CD14-positive monocyte (primary cell): ENCODE measurements around the gene MRPL21. TPM values are rescaled to one million over a fixed set of nuclear protein-coding genes. Genes with fewer than 3 reads are reported as not detected.

ENCODE experiments used
- DNase-seq, 3 donors: peaks; one replicate each; pipeline ENCODE4 v3.0.0-alpha.2; 2011 to 2022
- H2AFZ ChIP-seq: 2 replicates; pipeline ENCODE4 v1.6.0; 2012; ENCODE audit warnings: mild to moderate bottlenecking, low read depth, low read length, inconsistent platforms; ENCODE audit not compliant: insufficient read depth, poor library complexity, severe bottlenecking
- H3K27ac ChIP-seq, 2 donors: 1 replicate in 1 of 2; 2 replicates in 1 of 2; pipeline ENCODE4 v1.5.1; 2012 to 2013; ENCODE audit warnings: low read length in 2 of 2, control low read depth in 1 of 2, inconsistent platforms in 1 of 2, low read depth in 1 of 2, mild to moderate bottlenecking in 1 of 2
- H3K27me3 ChIP-seq, 2 donors: one replicate each; pipeline versions ENCODE4 v1.6.0 to v1.6.1; 2011 to 2013; ENCODE audit warnings: low read length in 2 of 2; ENCODE audit not compliant: control insufficient read depth in 2 of 2, insufficient read depth in 2 of 2
- H3K36me3 ChIP-seq, 2 donors: replicated peaks in 1 of 2; 1 replicate in 1 of 2; 2 replicates in 1 of 2; pipeline versions ENCODE4 v1.5.1 to v1.6.1; 2012 to 2013; ENCODE audit warnings: low read length in 2 of 2, control low read depth in 1 of 2, inconsistent platforms in 1 of 2, mild to moderate bottlenecking in 1 of 2; ENCODE audit not compliant: insufficient read depth in 2 of 2, control insufficient read depth in 1 of 2
- H3K4me1 ChIP-seq, 2 donors: 1 replicate in 1 of 2; 2 replicates in 1 of 2; pipeline versions ENCODE4 v1.5.1 to v1.6.1; 2012 to 2013; ENCODE audit warnings: low read length in 2 of 2, control low read depth in 1 of 2, inconsistent platforms in 1 of 2, mild to moderate bottlenecking in 1 of 2, moderate library complexity in 1 of 2; ENCODE audit not compliant: insufficient read depth in 2 of 2, control insufficient read depth in 1 of 2
- H3K4me2 ChIP-seq: replicated peaks from 2 replicates; pipeline ENCODE3; 2012; ENCODE audit warnings: low read length, moderate library complexity, mild to moderate bottlenecking; ENCODE audit not compliant: poor library complexity, severe bottlenecking; ENCODE audit errors: extremely low read depth
- H3K4me3 ChIP-seq, 3 experiments: fragments of 200-600 bp in 1 of 3; sonication (generic) in 1 of 3; replicated peaks in 1 of 3; 1 replicate in 2 of 3; 2 replicates in 1 of 3; pipeline ENCODE4 v1.5.1; 2011 to 2013; ENCODE audit warnings: low read length in 3 of 3, mild to moderate bottlenecking in 3 of 3, control low read depth in 2 of 3, low read depth in 2 of 3, inconsistent platforms in 1 of 3, moderate library complexity in 1 of 3
- H3K79me2 ChIP-seq: 2 replicates; pipeline ENCODE4 v1.6.0; 2012; ENCODE audit warnings: mild to moderate bottlenecking, control low read depth, inconsistent platforms, low read length, moderate library complexity; ENCODE audit not compliant: insufficient read depth
- H3K9ac ChIP-seq: 2 replicates; pipeline ENCODE4 v1.6.0; 2017; ENCODE audit warnings: low read length, mild to moderate bottlenecking; ENCODE audit not compliant: insufficient read depth, poor library complexity, severe bottlenecking
- H3K9me3 ChIP-seq, 2 donors: replicated peaks in 1 of 2; 1 replicate in 1 of 2; 2 replicates in 1 of 2; pipeline versions ENCODE4 v1.5.1 to v1.6.1; 2012 to 2013; ENCODE audit warnings: low read length in 2 of 2, control low read depth in 1 of 2; ENCODE audit not compliant: control insufficient read depth in 1 of 2, insufficient read depth in 1 of 2
- H4K20me1 ChIP-seq: 2 replicates; pipeline ENCODE4 v1.6.0; 2012; ENCODE audit warnings: mild to moderate bottlenecking, low read length, control low read depth, moderate library complexity; ENCODE audit not compliant: insufficient read depth
- H3K27ac Mint-ChIP-seq, 7 donors: one replicate each; pipeline ENCODE4 v1.8.0; 2020; ENCODE audit warnings: mild to moderate bottlenecking in 7 of 7, mixed read lengths in 7 of 7, moderate library complexity in 6 of 7, inconsistent platforms in 2 of 7
- H3K27me3 Mint-ChIP-seq, 3 donors: one replicate each; pipeline ENCODE4 v1.8.0; 2021 to 2022; ENCODE audit warnings: low read depth in 3 of 3, mild to moderate bottlenecking in 3 of 3, mixed read lengths in 3 of 3, moderate library complexity in 3 of 3, inconsistent platforms in 1 of 3
- H3K36me3 Mint-ChIP-seq, 2 donors: one replicate each; pipeline ENCODE4 v1.8.0; 2020; ENCODE audit warnings: mixed read lengths in 2 of 2, inconsistent platforms in 1 of 2, mild to moderate bottlenecking in 1 of 2
- H3K4me1 Mint-ChIP-seq: one replicate; pipeline ENCODE4 v1.8.0; 2020; ENCODE audit warnings: mild to moderate bottlenecking, mixed read lengths
- H3K4me3 Mint-ChIP-seq, 2 donors: one replicate each; pipeline ENCODE4 v1.8.0; 2020; ENCODE audit warnings: mild to moderate bottlenecking in 2 of 2, mixed read lengths in 2 of 2, moderate library complexity in 1 of 2
- H3K9me3 Mint-ChIP-seq, 7 donors: one replicate each; pipeline ENCODE4 v1.8.0; 2020 to 2022; ENCODE audit warnings: mixed read lengths in 7 of 7, mild to moderate bottlenecking in 6 of 7, moderate library complexity in 6 of 7, inconsistent platforms in 2 of 7
- WGBS: methylation state at CpG from one replicate; pipeline ENCODE4 v1.1.5; 2013; ENCODE audit warnings: missing lambda C conversion rate; ENCODE audit not compliant: insufficient coverage; 5-methylcytosine and 5-hydroxymethylcytosine counted together
- intact Hi-C, 2 donors: fragments of 100-400 bp; cut with micrococcal nuclease; formaldehyde crosslinking; loops; one replicate each; pipeline versions ENCODE4 v1.15.0 to v1.15.1; 2023
- polyA plus RNA-seq, 3 donors: library from polyadenylated mRNA; depleted of rRNA in 1 of 3; unstranded in 2 of 3; stranded (reverse) in 1 of 3; fragments of 300-500 nt in 2 of 3; fragments of >200 nt in 1 of 3; fragmentation: Illumina TruSeq in 2 of 3; gene quantifications; 1 replicate in 2 of 3; 2 replicates in 1 of 3; pipeline ENCODE4 v1.2.3, GENCODE V29; 2012 to 2021
- TF ChIP-seq, protein P1 (sequence below): fragments of 200-600 bp; IDR thresholded peaks from one replicate; pipeline ENCODE4 v1.8.0; 2022; ENCODE audit warnings: antibody characterized with exemption, mild to moderate bottlenecking

Gene MRPL21
- polyA plus RNA-seq, 3 donors: 38.8 to 138 (median 104) TPM

DNA sequence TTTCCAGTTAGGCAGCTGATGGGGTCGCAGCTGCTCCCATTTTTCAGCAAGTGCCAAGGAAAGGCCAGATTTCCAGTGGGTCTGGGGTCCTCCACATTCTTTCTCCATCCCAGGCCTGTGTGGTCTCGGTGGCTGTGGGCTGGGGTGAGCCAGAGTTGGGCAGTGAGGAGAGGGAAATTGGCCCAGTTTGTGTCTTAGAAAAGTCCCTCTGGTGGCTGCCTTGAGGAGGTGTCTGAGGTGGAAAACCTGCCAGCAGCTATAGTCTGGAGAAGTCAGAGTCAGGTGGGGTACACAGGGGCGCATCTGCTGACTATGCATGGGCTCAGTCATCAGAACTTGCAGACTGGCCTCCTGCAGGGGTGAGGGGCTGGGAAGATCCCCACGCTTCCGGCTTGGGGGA is 46.6 kb upstream of the MRPL21 start:
- Histone ChIP-seq H3K36me3 (no peaks in the 10 kb centered on the region), H3K4me2 (no peak overlapping the region), H4K20me1 (no peaks in the 10 kb centered on the region), H3K4me1 (peaks cover 6 to 7% of the 10 kb centered on the region in 2 donors), H3K27ac (no peak overlapping the region), H2AFZ (no peak overlapping the region), H3K79me2 (no peaks in the 10 kb centered on the region), H3K27me3 (no peaks in the 10 kb centered on the region), H3K9me3 (no peaks in the 10 kb centered on the region), H3K4me3 (no peak overlapping the region), H3K9ac (no peak overlapping the region)
- 86% methylated on average over 2 of the region's 5 CpGs for WGBS
- TF ChIP-seq, protein P1, sequence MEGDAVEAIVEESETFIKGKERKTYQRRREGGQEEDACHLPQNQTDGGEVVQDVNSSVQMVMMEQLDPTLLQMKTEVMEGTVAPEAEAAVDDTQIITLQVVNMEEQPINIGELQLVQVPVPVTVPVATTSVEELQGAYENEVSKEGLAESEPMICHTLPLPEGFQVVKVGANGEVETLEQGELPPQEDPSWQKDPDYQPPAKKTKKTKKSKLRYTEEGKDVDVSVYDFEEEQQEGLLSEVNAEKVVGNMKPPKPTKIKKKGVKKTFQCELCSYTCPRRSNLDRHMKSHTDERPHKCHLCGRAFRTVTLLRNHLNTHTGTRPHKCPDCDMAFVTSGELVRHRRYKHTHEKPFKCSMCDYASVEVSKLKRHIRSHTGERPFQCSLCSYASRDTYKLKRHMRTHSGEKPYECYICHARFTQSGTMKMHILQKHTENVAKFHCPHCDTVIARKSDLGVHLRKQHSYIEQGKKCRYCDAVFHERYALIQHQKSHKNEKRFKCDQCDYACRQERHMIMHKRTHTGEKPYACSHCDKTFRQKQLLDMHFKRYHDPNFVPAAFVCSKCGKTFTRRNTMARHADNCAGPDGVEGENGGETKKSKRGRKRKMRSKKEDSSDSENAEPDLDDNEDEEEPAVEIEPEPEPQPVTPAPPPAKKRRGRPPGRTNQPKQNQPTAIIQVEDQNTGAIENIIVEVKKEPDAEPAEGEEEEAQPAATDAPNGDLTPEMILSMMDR: peak; percentile 32
- H3K4me3 Mint-ChIP-seq: no peak overlapping the region
- no peak overlapping the region for H3K27ac Mint-ChIP-seq
- peaks cover 0 to 3% (median 0%) of the 10 kb centered on the region in 7 donors for H3K9me3 Mint-ChIP-seq
- intact Hi-C loops: no loop called here
- H3K27me3 Mint-ChIP-seq: peaks cover 0 to 10% (median 1%) of the 10 kb centered on the region in 3 donors
- no peak for DNase-seq
- peaks cover 0 to 3% of the 10 kb centered on the region in 2 donors for H3K36me3 Mint-ChIP-seq
- H3K4me1 Mint-ChIP-seq: peaks cover 11% of the 10 kb centered on the region

- Histone ChIP-seq H3K36me3 (no peaks in the 10 kb centered on the region), H3K9me3 (no peaks in the 10 kb centered on the region), H3K79me2 (no peaks in the 10 kb centered on the region), H4K20me1 (no peaks in the 10 kb centered on the region), H3K27ac (no peak overlapping the region), H3K4me1 (no peaks in the 10 kb centered on the region), H3K9ac (no peak overlapping the region), H2AFZ (no peak overlapping the region), H3K4me3 (no peak overlapping the region), H3K27me3 (no peaks in the 10 kb centered on the region), H3K4me2 (no peak overlapping the region)
- H3K27me3 Mint-ChIP-seq: peaks cover 0 to 5% (median 1%) of the 10 kb centered on the region in 3 donors
- TF ChIP-seq, protein P1: no peak
- 100% methylated on average over 1 of the region's 17 CpGs for WGBS
- peak overlapping the region in 2 of 7 donors; percentile 28 to 50 for H3K27ac Mint-ChIP-seq
- DNase-seq: no peak
- peaks cover 5% of the 10 kb centered on the region for H3K4me1 Mint-ChIP-seq
- intact Hi-C loops: no loop called here
- H3K36me3 Mint-ChIP-seq: no peaks in the 10 kb centered on the region
- peaks cover 0 to 3% (median 0%) of the 10 kb centered on the region in 7 donors for H3K9me3 Mint-ChIP-seq
- H3K4me3 Mint-ChIP-seq: no peak overlapping the region
Observed at GRCh38 chr11:68948935-68949334, 45.3 kb upstream of the MRPL21 start.
